CD4-positive, alpha-beta T cell treated with Interleukin-4 for 4 hours (primary cell): Measurements from ENCODE around the gene DSCAML1.

Source experiments
- DNase-seq: peaks from one replicate; pipeline ENCODE4 v3.0.0-alpha.2; 2020

The DSCAML1 gene

DNA sequence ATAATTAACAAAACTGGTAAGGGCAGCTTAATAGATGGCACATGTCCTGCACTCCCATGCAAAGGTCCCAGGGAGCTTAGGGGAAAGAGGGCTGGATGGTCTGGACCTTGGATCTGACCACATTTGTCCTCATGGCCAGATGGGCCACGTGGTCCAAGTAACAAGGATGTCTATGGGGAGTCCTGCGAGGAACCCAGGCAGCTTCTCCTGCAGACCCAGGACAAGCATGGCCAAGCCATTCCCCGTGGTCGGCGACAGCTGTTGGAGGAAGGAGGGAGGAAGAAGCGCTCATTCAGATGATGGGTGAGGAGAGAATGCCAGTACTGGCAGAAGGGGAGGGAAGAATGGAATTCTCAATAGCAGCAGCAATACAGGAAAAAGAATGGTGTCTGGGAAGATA lies 109.2 kb downstream of the DSCAML1 start:
- no peak for DNase-seq

DNA sequence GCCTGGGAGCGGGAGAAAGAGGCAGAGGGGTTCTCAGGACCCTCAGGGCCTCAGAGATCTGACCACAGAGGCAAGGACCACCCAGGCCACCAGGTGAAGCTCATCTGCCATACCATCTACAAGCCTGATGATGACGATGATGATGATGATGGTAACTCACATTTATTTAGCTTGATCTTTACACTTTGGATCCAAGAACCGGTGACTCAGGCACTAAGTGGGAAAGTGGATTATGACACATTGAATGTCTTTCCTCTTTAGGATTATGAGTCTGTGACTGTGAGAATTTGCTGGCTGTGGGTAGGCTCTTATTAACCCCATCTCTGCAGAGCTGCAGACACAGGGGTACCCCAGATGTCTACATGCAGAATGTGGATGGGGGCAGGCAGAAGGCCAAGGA lies 110.3 kb downstream of the DSCAML1 start:
- no peak for DNase-seq

DNA sequence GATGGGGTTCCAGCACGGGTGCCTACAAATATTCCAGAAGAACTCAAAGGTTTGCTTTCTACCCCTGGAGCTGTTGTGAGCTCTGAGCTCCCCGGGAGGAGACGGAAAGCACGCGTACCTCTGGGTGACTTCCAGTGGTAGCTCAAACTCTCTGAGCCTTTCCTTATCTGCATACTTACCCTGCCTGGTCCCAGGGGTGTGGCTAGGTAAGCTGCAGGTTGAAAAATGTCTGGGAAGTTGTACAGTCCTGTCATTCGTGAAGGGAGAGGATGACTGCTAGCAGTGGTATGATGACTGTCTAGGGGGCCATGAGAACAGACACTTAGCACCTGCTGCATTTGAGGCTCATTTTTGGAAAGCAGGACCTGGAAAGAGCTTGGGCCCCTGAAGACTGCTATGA lies 111.5 kb downstream of the DSCAML1 start:
- no peak for DNase-seq

DNA sequence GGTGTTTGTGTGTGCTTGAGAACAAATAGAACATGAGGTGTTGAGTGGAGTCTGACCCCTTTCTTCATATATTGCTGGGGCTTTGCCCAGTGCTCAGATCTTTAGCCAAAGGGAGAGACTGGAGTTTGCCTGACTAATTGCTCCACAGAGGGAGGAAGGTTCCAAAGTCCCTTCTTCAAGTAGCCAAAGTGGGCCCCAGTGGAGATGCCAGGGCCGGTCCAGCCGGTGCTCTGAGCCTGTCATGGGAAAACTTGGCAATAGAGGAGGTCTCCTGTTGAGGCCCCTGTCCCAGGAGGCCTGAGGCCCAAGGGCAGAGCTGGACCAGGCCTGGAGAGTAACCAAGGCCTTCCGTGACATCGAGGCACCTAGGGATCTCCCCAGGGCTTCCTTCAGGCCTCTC lies 112.3 kb downstream of the DSCAML1 start:
- DNase-seq, result no peak

DNA sequence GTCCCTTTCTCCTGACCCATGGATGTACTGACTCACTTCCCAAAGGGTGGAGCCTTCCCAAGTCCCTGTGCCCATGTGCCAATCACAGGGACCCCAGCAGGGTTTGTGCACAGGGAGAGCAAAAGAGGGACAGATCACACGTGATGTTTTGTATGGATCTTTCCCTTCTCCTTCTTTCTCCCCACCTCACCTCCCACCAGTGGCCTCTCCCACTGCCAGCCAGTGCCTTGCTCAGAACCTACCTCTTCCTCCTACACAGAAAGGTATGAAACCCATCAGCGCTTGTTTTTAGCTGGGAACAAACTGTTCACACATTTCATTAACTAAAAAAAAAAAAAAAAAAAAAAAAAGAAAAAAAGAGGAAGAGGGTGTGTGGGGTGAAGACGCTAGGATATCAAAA lies 112.9 kb downstream of the DSCAML1 start:
- no peak for DNase-seq

DNA sequence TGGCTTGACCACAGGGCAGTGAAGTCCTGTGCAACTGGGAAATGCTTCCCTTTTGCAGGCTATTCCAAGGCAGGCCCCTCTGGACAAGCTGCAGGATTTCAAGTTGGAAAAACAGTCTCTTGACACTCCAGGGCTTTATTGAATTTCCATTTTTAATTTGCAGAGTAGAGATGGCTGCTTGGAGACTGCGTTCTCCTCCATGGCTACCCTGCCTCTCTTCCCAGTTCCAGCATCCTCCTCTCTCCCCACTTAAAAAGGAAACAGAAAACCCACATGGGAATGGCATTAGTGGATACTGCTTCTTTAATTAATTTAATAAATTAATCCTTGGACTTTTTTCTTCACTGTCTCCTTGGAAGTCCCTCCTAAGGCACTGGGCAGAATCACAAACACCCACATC lies 115.6 kb downstream of the DSCAML1 start:
- no peak for DNase-seq

DNA sequence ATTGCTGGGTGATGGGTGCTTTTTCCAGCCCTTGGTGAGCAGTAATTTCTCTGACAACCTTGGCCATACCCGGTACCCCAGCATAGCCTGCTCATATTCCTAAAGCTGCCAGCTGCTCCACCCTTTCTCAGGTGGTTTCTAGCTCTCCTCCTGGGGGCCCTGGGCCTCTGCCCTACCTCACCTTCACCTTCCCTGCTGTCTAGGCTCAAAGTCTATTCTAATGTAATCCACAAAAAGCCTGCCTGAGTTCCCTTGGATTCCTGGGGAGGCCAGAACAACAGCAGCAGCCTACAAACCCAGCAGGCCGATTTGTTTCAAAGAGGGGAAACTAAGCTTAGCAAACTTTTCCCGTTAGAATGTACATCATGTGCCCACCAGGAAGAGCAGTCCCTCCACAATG lies 117.6 kb downstream of the DSCAML1 start:
- DNase-seq, result no peak

DNA sequence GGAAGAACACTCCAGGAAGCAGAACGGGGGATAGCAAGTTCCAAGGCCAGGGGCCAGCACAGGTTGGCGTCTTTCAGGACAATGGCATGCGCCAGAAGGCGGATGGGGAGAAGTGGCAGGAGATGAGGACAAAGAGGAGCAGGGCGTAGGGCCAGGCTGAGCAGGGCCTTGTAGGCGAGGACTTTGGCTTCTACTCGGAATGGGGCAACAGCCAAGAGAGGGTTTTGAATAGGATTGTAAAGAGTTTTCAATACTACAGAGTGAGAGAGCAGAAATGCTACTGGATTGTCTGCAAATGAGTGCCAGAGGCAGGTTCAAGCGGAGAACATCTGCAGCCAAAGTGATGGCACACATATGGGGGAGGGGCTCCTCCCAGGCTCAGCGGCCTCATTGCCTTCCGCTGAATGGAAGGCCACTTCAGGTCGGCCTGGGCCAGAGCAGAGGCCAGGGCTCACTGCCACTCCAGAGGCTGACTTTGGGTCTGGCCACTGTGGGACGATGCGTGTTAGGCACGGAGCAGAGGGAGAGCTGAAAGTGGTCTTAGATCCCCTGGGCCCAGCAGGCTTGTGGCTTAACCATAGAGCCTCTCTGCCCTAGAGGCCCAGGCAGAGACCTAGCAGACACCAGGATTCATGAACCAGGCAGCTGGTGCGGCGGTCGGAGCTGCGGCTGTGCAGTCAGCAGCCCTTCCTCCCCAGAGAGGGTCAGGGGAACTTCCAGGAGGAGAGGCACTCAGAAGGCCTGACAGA lies 118.2 kb downstream of the DSCAML1 start:
- no peak for DNase-seq

DNA sequence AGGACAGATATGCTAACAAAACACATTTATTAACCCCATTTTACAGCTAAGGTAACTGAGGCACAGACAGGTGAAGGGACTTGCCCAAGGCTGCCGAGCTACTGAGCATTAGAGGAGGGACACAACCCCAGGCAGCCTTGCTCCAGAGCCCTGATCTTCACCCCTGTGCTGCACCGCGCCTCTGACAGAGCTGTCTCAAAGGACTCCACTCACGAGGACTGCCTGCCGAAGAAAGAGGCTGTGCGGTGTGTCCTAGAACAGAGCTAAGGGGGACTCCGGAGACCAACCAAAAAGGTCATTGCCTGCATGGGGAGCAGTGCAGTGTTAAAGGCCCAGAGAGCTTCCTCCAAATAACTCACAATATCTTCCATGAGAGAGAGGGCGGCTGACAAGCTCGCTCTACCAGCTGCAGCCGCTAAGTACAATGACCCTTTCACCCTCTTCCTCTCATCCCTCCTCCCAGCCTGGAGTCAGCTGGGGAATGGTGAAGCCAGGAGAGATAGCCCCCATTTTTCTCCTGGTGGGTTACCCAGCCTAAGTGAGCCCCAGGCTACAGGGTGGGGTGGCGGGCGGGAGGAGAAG lies 119.2 kb downstream of the DSCAML1 start:
- DNase-seq, result no peak

DNA sequence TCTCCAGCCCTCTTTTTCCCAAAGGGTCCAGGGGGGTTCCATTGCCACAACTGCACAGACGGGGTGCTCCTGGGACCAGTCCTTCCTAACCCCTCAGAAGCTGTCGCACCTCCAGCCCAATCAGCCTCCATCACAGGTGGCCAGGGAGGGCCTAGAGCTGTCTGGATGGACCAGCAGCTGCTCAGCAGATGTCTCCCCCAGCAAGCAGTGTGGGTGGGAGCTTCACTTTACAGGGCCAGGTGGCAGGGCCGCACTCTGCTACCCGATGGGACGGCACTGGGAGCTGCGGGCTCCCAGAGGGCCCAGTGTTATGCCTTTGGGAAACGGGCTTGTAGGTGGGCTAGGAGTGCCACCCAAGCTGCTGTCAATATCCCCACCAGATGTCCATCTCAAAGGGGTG lies 120.5 kb downstream of the DSCAML1 start:
- no peak for DNase-seq

DNA sequence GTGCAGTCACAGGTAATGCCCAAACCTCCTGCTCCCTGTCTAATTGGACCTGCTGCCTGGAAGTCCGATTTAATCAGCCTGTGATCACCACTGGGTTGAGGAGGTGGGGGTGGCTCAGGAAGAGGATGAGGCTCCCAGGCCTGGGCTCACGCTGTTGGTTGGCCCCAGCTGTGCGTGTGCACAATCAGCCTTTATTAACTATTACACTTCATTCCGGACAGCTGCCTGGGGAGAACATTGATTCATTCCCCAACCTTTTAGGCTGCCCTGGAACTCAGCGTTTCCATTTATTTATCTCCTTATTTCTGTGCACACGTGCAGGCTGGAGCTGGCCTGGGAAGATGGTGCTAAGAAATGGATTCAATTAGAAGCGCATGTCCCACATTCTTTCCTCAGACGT lies 123.4 kb downstream of the DSCAML1 start:
- no peak for DNase-seq

DNA sequence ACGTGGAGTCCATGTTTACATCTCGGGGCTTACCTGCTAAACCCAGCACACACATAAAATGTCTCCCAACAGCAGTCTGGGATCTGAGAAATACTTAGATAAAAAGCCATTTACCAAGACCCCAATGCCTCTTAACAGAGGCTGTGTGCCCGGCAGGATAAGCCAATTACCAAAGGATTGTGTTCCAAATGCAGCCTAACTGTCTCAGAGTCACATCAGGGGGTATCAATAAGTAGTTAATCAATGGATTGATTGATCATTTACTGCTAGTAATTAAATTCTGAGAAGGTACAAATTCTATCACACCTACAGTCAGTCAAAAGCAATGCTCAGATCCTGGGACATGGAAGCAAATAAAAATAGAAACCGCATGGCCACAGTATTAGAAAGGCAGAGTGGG lies 125.6 kb downstream of the DSCAML1 start:
- DNase-seq, result no peak

DNA sequence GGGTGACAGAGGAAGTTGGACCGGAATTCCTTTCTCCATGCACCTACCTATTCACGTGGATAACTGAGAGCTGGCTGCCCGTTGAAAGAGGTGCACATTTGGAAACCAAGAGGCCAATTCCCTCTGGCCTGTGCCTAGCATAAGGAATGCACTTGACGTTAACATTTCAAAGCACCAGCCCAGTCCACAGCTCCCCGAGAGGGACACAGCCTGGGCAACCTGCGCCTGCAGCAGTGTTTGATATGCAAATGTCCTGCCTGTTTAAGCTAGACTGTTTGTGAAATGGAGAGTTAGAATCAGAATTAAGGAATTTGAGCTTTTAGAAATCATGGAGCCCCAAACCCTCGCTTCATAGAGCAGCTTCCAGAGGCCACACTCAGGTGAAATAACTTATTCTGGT lies 126.1 kb downstream of the DSCAML1 start:
- DNase-seq, result no peak

DNA sequence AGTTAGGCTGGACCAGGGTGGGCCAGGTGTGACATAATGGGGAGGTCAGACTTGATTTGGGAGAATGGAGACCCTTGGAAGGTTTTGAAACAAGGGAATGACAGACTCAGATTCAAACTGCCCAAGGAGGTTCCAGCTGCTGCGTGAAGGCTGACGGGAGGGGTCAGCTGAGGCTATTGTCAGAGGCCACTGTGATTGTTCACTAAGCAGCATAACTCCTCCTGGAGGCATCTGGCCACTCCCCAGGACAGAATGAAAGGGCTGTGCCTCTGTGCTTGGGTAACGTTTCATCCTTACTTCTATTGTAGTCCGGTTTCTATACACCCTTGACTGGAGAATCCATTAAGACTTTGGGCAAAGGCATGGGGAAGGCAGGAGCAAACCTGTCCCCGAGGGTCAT lies 126.6 kb downstream of the DSCAML1 start:
- DNase-seq, result no peak

DNA sequence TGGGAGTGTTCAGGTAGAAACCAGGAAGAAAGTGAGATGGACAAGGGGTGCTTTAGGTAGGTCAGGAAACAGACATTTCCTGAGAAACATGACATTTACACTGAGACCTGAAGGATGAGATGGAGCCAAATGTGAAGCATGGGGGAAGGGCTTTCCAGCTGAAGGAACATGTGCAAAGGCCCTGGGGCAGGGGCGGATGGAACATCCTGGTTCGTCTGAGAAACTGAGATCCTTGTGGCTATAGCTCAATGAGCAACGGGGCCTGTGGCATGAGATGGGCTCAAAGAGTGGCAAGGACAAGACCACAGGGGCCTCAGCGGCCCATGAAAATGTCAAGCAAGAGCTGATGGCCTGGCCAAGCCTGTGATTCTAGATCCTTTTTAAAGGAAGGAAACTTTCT lies 127.4 kb downstream of the DSCAML1 start:
- DNase-seq, result no peak

DNA sequence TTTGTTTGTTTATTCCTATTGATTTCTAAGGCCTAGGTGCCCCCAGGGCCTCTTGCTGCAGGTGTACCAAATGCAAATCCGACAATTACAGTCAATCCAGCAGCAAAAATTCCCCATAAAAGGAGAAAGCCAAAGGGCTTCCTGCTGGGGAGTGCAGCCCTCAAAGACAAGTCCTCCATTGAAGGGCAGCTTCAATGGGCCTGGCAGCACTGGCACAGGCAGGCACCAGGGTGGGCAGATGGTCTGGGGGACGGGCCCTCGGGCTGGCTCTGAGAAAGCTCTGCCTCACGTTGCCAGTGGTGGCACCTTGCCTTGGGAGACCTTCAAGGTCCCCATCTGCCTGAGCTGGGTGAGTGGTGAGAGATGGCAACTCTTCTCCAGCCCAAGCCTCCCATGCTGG lies 128.0 kb downstream of the DSCAML1 start:
- no peak for DNase-seq

DNA sequence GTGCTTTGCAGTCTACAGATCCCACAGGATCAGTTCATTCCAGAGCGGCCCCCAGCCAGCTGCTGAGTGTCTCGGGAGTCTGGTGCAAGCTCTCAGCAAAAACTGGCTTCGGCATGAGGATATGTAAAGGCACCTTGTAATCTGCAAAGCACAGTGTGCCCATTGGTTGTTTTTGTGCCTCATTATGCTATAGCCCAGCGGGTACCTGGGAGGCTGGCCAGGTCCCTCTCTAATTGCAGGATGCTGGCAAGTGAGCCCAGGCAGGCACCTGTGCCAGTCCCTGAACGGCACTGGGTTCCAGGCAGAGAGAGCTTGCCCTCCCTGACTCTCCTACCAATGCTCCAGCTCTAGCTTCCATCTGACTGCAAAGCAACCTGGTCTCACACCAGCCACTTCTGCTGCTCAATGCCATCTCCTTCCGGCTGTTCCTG lies 128.7 kb downstream of the DSCAML1 start:
- no peak for DNase-seq

DNA sequence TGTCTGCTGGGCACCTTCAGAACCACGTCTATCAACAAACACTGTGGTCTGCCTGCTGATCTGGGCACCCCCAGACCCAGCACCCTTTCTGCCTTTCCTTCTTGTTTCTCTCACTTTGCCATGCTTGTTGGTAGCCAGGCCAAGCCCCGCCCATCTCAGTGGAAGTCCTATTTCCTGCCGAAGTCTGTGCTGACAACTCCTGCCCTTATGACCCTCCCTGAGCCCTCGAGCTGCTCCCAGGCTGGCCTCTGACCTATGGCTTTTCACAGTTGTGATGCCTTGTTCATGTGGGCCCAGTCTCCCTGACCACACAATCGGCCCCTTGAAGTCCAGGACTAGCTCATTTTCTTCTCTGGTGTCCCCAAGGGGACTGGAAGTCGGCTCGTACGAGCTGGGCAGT lies 132.1 kb downstream of the DSCAML1 start:
- DNase-seq, result no peak

DNA sequence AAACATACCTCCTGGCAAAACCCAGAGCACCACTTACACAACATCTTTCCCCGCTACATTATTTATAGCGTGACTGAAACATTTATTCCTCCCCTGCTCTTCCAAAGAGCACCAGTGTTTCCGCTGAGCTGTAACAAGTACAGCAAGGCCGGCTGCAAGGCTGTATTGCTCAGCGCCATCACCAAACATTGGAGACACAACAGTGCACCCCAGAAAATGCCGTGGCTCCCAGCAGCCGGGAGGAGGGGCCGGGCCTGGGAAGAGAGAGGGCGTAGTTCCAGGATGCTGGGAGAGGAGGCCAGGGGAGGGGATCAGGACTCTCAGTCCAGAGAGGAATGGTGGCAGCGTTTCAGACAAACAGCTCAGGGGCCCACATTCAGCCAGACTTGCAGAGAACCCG lies 133.2 kb downstream of the DSCAML1 start:
- no peak for DNase-seq

DNA sequence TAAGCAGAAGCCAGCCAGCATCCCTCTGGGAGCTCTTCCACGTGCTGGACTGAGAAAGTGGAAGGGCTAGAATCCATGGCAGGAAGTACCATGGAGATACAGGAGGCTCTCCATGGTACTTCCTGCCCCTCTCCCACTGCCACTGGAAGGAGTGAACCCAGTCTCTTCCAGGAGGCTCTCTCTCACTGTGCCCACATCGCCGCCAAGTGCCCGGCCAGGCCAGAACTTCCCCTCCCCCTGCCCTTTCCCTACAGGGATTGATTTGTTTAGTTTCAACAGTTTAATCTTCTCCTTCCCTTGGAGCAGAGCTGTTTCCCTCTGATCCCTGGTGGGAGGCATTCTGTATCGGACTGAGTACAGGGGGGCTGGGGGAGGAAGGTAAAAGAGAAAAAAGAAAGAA lies 133.6 kb downstream of the DSCAML1 start:
- DNase-seq, result no peak

DNA sequence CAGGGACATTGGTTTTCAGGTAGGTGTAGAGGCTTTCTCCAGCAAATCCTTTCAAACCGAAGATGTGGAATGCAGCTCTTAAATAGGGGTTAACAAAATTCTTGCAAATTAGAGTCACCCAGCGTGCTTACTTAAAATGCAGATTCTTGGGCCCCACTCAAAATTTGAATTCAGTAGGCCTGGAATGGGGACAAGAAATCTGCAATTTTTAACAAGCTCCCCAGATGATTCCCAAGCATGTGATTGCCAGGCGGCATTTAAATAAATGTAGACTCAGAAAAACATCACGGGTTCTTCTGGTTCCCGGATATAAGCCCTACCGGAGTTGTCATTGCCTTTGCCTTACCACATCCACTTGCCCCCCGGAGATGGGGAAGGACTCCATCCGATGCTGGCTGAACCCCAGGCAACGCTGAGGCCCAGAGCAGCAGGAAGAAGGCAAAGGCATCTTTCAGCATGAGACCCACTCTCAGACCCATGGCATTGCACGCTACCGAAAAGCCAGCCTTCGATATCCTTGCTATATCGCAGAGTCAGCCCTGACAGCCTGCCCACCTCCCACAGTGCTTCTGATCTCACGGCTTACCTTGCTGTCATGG lies 134.2 kb downstream of the DSCAML1 start:
- no peak for DNase-seq

DNA sequence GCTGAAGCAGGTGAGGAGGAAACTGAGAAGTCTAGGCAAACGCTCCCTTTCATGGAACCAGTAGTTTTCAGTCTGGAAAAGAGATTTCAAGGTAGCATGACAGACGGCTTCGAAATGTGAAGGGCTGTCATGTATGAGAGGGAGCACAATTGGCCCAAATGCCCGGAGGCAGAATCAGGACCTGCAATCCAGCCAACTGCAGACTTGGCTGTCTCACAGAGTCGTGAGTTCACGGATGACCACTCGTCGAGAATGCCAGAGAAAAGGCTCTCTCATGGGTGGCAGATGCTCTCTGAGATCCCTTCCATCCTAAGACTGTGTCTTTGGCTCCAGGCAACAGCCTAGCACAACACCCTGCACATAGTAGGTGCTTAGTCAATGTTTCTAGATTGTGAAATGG lies 134.8 kb downstream of the DSCAML1 start:
- DNase-seq, result no peak

DNA sequence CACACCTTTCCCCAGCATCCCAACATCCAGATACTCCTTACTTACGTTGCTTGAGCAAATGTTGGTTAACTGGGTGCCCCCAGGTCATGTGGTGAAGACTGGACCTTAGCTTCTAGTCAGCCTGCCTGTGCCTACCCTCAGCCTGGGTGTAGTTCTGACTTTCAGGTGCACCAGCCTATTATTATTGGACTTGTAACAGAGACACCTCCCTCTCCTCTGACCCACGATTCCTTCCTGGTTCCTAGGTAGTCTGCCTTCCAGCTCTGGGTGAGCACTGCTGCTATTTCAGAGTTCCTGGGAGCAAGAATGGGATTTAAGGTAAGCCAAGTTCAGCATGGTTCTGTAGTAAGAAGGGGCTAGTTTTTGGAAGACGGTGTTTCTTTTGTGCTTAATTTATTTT lies 138.2 kb downstream of the DSCAML1 start:
- no peak for DNase-seq

DNA sequence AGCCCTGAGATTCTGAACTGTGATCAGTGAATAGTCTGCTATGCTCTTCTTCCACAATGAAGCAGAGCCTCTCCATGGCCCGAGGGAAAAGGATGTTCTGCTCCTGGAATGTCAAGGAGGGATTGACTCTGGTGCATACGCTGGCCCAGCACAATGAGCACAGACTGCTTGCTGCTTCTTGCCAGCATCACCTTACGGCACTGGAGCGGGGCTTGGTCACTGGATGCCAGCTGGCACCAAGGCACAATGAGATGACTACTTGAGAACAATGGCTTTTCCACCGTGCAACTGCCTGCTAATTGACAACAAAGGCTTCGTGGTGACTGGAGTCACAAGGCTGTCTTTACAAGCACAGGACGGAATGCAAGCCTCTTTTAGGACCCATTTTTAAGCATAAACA lies 139.2 kb downstream of the DSCAML1 start:
- DNase-seq, result no peak
